H9 (cell line): ENCODE data around the gene SATB1. TPM values are rescaled to one million over a fixed set of nuclear protein-coding genes. Genes with fewer than 3 reads are reported as not detected.

Source experiments
- DNase-seq: peaks from one replicate; pipeline ENCODE4 v3.0.0-alpha.2; 2017
- H2AFZ ChIP-seq: one replicate; pipeline ENCODE4 v1.6.1; 2013; ENCODE audit warnings: mild to moderate bottlenecking, low read length, control low read depth, moderate library complexity
- H2AK5ac ChIP-seq: 2 replicates; pipeline ENCODE4 v1.6.1; 2013; ENCODE audit warnings: low read length, control low read depth, mixed read lengths; ENCODE audit not compliant: insufficient read length
- H2BK120ac ChIP-seq: one replicate; pipeline ENCODE4 v1.6.1; 2013; ENCODE audit warnings: low read depth, mild to moderate bottlenecking, low read length, control low read depth, inconsistent platforms; ENCODE audit not compliant: poor library complexity, severe bottlenecking
- H2BK12ac ChIP-seq: 2 replicates; pipeline ENCODE4 v1.6.1; 2013; ENCODE audit warnings: low read length, control low read depth, mixed read lengths, low read depth; ENCODE audit not compliant: insufficient read length
- H2BK15ac ChIP-seq: 2 replicates; pipeline ENCODE4 v1.6.1; 2013; ENCODE audit warnings: low read depth, low read length, control low read depth
- H2BK20ac ChIP-seq: one replicate; pipeline ENCODE4 v1.6.1; 2013; ENCODE audit warnings: low read depth, mild to moderate bottlenecking, low read length, control low read depth, inconsistent platforms; ENCODE audit not compliant: poor library complexity, severe bottlenecking
- H2BK5ac ChIP-seq: 2 replicates; pipeline ENCODE4 v1.6.1; 2013; ENCODE audit warnings: low read length, control low read depth, mixed read lengths; ENCODE audit not compliant: insufficient read length
- H3K14ac ChIP-seq: 2 replicates; pipeline ENCODE4 v1.6.1; 2013; ENCODE audit warnings: low read length, control low read depth; ENCODE audit not compliant: insufficient read depth
- H3K18ac ChIP-seq: 2 replicates; pipeline ENCODE4 v1.6.1; 2013; ENCODE audit warnings: low read depth, mild to moderate bottlenecking, mixed read lengths, low read length, control low read depth; ENCODE audit not compliant: insufficient read length
- H3K23ac ChIP-seq: 2 replicates; pipeline ENCODE4 v1.6.1; 2013; ENCODE audit warnings: low read length, control low read depth, mixed read lengths, low read depth; ENCODE audit not compliant: insufficient read length
- H3K23me2 ChIP-seq: 2 replicates; pipeline ENCODE4 v1.6.1; 2013; ENCODE audit warnings: low read depth, mild to moderate bottlenecking, mixed read lengths, low read length, control low read depth; ENCODE audit not compliant: insufficient read length, poor library complexity, severe bottlenecking
- H3K27ac ChIP-seq: 2 replicates; pipeline ENCODE4 v1.5.1; 2013; ENCODE audit warnings: low read length, control low read depth, mixed read lengths, low read depth; ENCODE audit not compliant: insufficient read length
- H3K27me3 ChIP-seq: 2 replicates; pipeline ENCODE4 v1.6.1; 2013; ENCODE audit warnings: low read length, control low read depth, inconsistent platforms; ENCODE audit not compliant: insufficient read depth
- H3K4ac ChIP-seq: 2 replicates; pipeline ENCODE4 v1.6.1; 2013; ENCODE audit warnings: low read depth, mild to moderate bottlenecking, control low read depth, inconsistent platforms, low read length, moderate library complexity
- H3K4me1 ChIP-seq: 2 replicates; pipeline ENCODE4 v1.6.1; 2013; ENCODE audit warnings: low read length, control low read depth, inconsistent platforms; ENCODE audit not compliant: insufficient read depth
- H3K4me2 ChIP-seq: 2 replicates; pipeline ENCODE4 v1.6.1; 2013; ENCODE audit warnings: low read length, control low read depth, mixed read lengths; ENCODE audit not compliant: insufficient read length, insufficient read depth
- H3K56ac ChIP-seq: 2 replicates; pipeline ENCODE4 v1.6.1; 2013; ENCODE audit warnings: low read depth, mild to moderate bottlenecking, mixed read lengths, low read length, control low read depth; ENCODE audit not compliant: insufficient read length
- H3K79me1 ChIP-seq: 2 replicates; pipeline ENCODE4 v1.6.1; 2013; ENCODE audit warnings: low read depth, mild to moderate bottlenecking, moderate library complexity, low read length, control low read depth, inconsistent platforms; ENCODE audit not compliant: insufficient read depth, poor library complexity, severe bottlenecking
- H3K79me2 ChIP-seq: 2 replicates; pipeline ENCODE4 v1.6.1; 2013; ENCODE audit warnings: low read length, control low read depth, inconsistent platforms; ENCODE audit not compliant: insufficient read depth
- H3K9ac ChIP-seq: 2 replicates; pipeline ENCODE4 v1.6.1; 2013; ENCODE audit warnings: low read length, control low read depth, mixed read lengths; ENCODE audit not compliant: insufficient read length; ENCODE audit errors: extremely low read depth
- H3K9me3 ChIP-seq: one replicate; pipeline ENCODE4 v1.6.1; 2013; ENCODE audit warnings: low read depth, low read length, inconsistent platforms; ENCODE audit not compliant: control insufficient read depth
- H3T11ph ChIP-seq: one replicate; pipeline ENCODE4 v1.6.1; 2013; ENCODE audit warnings: mild to moderate bottlenecking, low read length, control low read depth, inconsistent platforms
- H4K20me1 ChIP-seq: one replicate; pipeline ENCODE4 v1.6.1; 2013; ENCODE audit not compliant: control insufficient read depth, insufficient read length, insufficient read depth
- H4K5ac ChIP-seq: 2 replicates; pipeline ENCODE4 v1.6.1; 2013; ENCODE audit warnings: low read depth, mild to moderate bottlenecking, mixed read lengths, low read length, control low read depth; ENCODE audit not compliant: insufficient read length
- H4K8ac ChIP-seq: replicated peaks from 2 replicates; pipeline ENCODE4 v1.6.1; 2013; ENCODE audit warnings: low read length, control low read depth, mixed read lengths, low read depth; ENCODE audit not compliant: insufficient read length
- H4K91ac ChIP-seq: 2 replicates; pipeline ENCODE4 v1.6.1; 2013; ENCODE audit warnings: low read depth, mild to moderate bottlenecking, moderate library complexity, mixed read lengths, low read length, control low read depth; ENCODE audit not compliant: insufficient read length
- H3K27ac Mint-ChIP-seq, 3 experiments: 2 replicates in 2 of 3; 3 replicates in 1 of 3; pipeline ENCODE4 v1.8.0; 2020 to 2021; ENCODE audit warnings: mixed read lengths in 3 of 3, mild to moderate bottlenecking in 1 of 3, moderate library complexity in 1 of 3
- H3K27me3 Mint-ChIP-seq: 2 replicates; pipeline ENCODE4 v1.8.0; 2021; ENCODE audit warnings: low read depth, mild to moderate bottlenecking, moderate library complexity, mixed read lengths
- H3K36me3 Mint-ChIP-seq, 3 experiments: 2 replicates in 2 of 3; 3 replicates in 1 of 3; pipeline ENCODE4 v1.8.0; 2020 to 2021; ENCODE audit warnings: low read depth in 3 of 3, mixed read lengths in 3 of 3; ENCODE audit not compliant: insufficient read depth in 1 of 3
- H3K4me1 Mint-ChIP-seq, 2 experiments: 2 replicates each; pipeline ENCODE4 v1.8.0; 2020; ENCODE audit warnings: mixed read lengths in 2 of 2
- H3K4me3 Mint-ChIP-seq, 2 experiments: 2 replicates in 1 of 2; 3 replicates in 1 of 2; pipeline ENCODE4 v1.8.0; 2020 to 2021; ENCODE audit warnings: mild to moderate bottlenecking in 2 of 2, mixed read lengths in 2 of 2, moderate library complexity in 1 of 2
- H3K9me3 Mint-ChIP-seq, 2 experiments: 2 replicates in 1 of 2; 3 replicates in 1 of 2; pipeline ENCODE4 v1.8.0; 2020; ENCODE audit warnings: mild to moderate bottlenecking in 2 of 2, mixed read lengths in 2 of 2, moderate library complexity in 1 of 2
- WGBS: extraction: QIAGEN DNeasy Blood & Tissue Kit; methylation state at CpG from one replicate; pipeline ENCODE4 v1.1.7; 2013; ENCODE audit warnings: missing lambda C conversion rate, low lambda C conversion rate, mixed read lengths; ENCODE audit not compliant: insufficient read length; ENCODE audit errors: extremely low coverage; 5-methylcytosine and 5-hydroxymethylcytosine counted together
- total RNA-seq: library from RNA; stranded (reverse); gene quantifications from 2 replicates; pipeline ENCODE4 v1.2.1, GENCODE V29; 2021
- TF ChIP-seq, protein P1 (sequence below): fragments of 200-600 bp; sonication (generic); conservative IDR thresholded peaks from 3 replicates; pipeline ENCODE4 v1.8.0; 2021; ENCODE audit warnings: antibody characterized with exemption, mild to moderate bottlenecking

Gene SATB1
- total RNA-seq, 1 experiment from 2014 or later: 30.7 TPM

DNA sequence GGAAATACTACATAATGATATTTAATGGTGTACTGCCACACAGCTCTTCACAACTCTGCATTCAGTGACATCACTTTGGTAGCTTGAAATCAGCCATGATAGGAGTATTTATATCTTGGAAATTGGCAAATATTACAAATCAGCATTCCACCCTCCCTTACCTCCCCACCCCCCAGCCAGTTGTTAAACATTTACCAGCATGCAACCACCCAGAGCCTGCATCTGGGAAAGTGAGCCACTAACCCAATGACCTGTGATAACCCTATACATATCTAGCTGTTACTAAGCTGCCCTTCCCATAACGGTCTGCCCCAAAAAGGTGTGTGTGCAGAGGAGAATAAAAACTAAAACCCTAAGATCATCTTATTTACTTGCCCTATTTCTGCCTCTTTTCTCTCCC, 44.6 kb upstream of the SATB1 start:
- no peaks in the 10 kb centered on the region for H3K79me2 ChIP-seq
- no peak overlapping the region for H3K4me2 ChIP-seq
- no peaks in the 10 kb centered on the region for H3K4me1 ChIP-seq
- H3K56ac ChIP-seq: no peak overlapping the region
- no peaks in the 10 kb centered on the region for H3K9me3 ChIP-seq
- no peak overlapping the region for H3K27ac Mint-ChIP-seq
- H3K4ac ChIP-seq: no peak overlapping the region
- H2BK20ac ChIP-seq: no peak overlapping the region
- WGBS: no CpG with 5 or more reads among the region's 1 CpG
- no peak overlapping the region for H2BK15ac ChIP-seq
- H3K27me3 ChIP-seq: no peaks in the 10 kb centered on the region
- H3K36me3 Mint-ChIP-seq: peaks cover 0 to 15% (median 2%) of the 10 kb centered on the region in 3 experiments; a peak in 2 of 7 replicates
- H3K14ac ChIP-seq: no peak overlapping the region
- no peak overlapping the region for H3K18ac ChIP-seq
- no peaks in the 10 kb centered on the region for H3K23me2 ChIP-seq
- H2BK5ac ChIP-seq: no peak overlapping the region
- no peak for DNase-seq
- no peak overlapping the region for H4K91ac ChIP-seq
- no peak overlapping the region for H2BK120ac ChIP-seq
- peaks cover 13 to 15% of the 10 kb centered on the region in 2 experiments for H3K4me1 Mint-ChIP-seq
- no peak overlapping the region for H3K9ac ChIP-seq
- no peak overlapping the region for H3K27ac ChIP-seq
- TF ChIP-seq, protein P1, sequence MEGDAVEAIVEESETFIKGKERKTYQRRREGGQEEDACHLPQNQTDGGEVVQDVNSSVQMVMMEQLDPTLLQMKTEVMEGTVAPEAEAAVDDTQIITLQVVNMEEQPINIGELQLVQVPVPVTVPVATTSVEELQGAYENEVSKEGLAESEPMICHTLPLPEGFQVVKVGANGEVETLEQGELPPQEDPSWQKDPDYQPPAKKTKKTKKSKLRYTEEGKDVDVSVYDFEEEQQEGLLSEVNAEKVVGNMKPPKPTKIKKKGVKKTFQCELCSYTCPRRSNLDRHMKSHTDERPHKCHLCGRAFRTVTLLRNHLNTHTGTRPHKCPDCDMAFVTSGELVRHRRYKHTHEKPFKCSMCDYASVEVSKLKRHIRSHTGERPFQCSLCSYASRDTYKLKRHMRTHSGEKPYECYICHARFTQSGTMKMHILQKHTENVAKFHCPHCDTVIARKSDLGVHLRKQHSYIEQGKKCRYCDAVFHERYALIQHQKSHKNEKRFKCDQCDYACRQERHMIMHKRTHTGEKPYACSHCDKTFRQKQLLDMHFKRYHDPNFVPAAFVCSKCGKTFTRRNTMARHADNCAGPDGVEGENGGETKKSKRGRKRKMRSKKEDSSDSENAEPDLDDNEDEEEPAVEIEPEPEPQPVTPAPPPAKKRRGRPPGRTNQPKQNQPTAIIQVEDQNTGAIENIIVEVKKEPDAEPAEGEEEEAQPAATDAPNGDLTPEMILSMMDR: no peak
- H3K4me3 Mint-ChIP-seq: no peak overlapping the region
- H3K9me3 Mint-ChIP-seq: no peaks in the 10 kb centered on the region
- no peak overlapping the region for H3T11ph ChIP-seq
- no peak overlapping the region for H4K8ac ChIP-seq
- no peak overlapping the region for H4K5ac ChIP-seq
- H3K27me3 Mint-ChIP-seq: no peaks in the 10 kb centered on the region
- no peak overlapping the region for H2BK12ac ChIP-seq
- H2AK5ac ChIP-seq: no peak overlapping the region
- no peak overlapping the region for H3K23ac ChIP-seq
- no peaks in the 10 kb centered on the region for H4K20me1 ChIP-seq
- no peaks in the 10 kb centered on the region for H3K79me1 ChIP-seq
- H2AFZ ChIP-seq: no peak overlapping the region
